Measurements from ENCODE around the gene PDE3A. TPM values are rescaled to one million over a fixed set of nuclear protein-coding genes. Genes with fewer than 3 reads are reported as not detected.
A peak's percentile ranks its signal among the peaks of the same experiment; 100 is the strongest.
"Not testable (repeated sequence)": the region's sequence is repeated elsewhere in the genome, so short reads cannot be mapped to it uniquely, and the experiment has no call there.

The PDE3A gene
- total and polyA plus RNA-seq, 7 donors = 0.53 to 4.1 (median 2.1) TPM

DNA sequence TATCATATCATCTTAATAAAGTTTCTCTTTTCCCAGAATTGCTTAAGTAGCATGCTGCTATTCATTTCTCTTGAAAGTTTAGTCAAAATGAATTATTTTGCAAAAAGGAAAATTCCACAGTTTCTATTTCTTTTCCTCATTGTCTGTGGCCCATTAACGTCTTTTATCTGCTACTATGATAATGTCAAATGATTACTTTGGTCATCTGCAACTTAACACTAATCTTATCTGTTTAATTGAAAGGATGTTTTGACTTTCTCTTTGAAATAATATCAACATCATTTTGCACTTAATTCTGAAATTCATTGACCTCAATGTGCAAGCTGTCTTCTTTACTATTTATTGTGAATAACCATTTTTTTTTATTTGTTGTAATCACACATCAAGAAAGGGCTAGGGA is 180.3 kb downstream of the PDE3A start:
- TF ChIP-seq CTCF (IDR thresholded peaks at IDR 0.05) = no peak
- no peak for ATAC-seq
- WGBS, 3 donors = 52 to 58% (median 53%) methylated on average over 1 of the region's 1 CpG
- Histone ChIP-seq H3K4me1 (no peaks in the 10 kb centered on the region), H3K27ac (no peak overlapping the region), H3K9me3 (no peaks in the 10 kb centered on the region), H3K4me3 (no peak overlapping the region), H3K27me3 (ENCODE audit: insufficient read depth in 3 of 3, low read length in 2 of 3) (no peaks in the 10 kb centered on the region), H3K36me3 (ENCODE audit: insufficient read depth in 1 of 2, low read depth in 1 of 2) (no peaks in the 10 kb centered on the region)
- no peak for DNase-seq
- intact Hi-C loops (cut with DNase I) = loop anchor here in 1 of 2 donors (10.0 kb wide), 1 partner anchor 84 kb away; no protein-coding TSS in a partner anchor

DNA sequence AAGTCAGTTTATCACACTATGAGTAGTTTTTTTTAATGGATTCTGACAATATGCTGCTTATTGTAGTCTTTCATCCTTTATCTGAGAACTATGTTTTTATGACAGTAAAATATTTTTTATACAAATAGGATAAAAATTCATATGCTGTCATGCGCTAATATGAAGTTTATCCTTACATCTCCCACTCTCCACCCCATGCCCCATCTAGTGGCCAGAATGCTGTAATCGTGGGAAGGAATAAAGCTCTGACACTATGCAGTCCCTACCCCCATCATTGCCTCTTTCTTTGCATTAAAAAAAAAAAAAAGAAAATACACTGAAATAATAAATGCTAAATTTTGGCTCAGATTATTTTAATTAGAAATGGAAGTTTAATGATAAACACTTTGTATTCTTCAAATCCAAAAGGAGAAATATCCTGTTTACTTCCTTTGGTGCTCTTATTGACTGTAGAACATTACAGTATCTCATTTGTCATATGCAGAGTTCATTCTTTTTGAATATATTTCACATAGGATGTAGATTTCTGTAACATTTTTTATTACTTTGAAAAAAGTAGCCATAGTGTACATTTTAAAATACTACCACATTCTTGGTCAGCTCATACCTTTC is 180.9 kb downstream of the PDE3A start:
- DNase-seq (no peak), ATAC-seq (peak in 2 of 4 donors; percentile 51 to 74)
- intact Hi-C loops (cut with DNase I) = loop anchor here in 1 of 2 donors (10.0 kb wide), 1 partner anchor 84 kb away; no protein-coding TSS in a partner anchor
- Histone ChIP-seq H3K9me3 (no peaks in the 10 kb centered on the region), H3K4me3 (no peak overlapping the region), H3K4me1 (no peaks in the 10 kb centered on the region), H3K36me3 (ENCODE audit: insufficient read depth in 1 of 2, low read depth in 1 of 2) (no peaks in the 10 kb centered on the region), H3K27ac (no peak overlapping the region), H3K27me3 (ENCODE audit: insufficient read depth in 3 of 3, low read length in 2 of 3) (no peaks in the 10 kb centered on the region)
- WGBS, 3 donors = 35 to 63% (median 57%) methylated on average over 2 of the region's 2 CpGs
- TF ChIP-seq CTCF (IDR thresholded peaks at IDR 0.05) = peak; percentile 47

GRCh38 chr12:20551742-20552442 is 183.6 kb downstream of the PDE3A start:
- peak in 1 of 2 donors; percentile 42 for DNase-seq
- H3K4me3 ChIP-seq; H3K27me3 ChIP-seq (ENCODE audit: insufficient read depth in 3 of 3, low read length in 2 of 3); intact Hi-C loops (cut with DNase I); H3K4me1 ChIP-seq; H3K27ac ChIP-seq; ATAC-seq; H3K36me3 ChIP-seq (ENCODE audit: insufficient read depth in 1 of 2, low read depth in 1 of 2); H3K9me3 ChIP-seq: not testable (repeated sequence)
- WGBS, 3 donors = 97 to 99% (median 98%) methylated on average over 43 to 48 of the region's 48 CpGs

GRCh38 chr12:20552586-20552985 is 184.2 kb downstream of the PDE3A start:
- WGBS, 3 donors = 91 to 98% (median 97%) methylated on average over 17 to 22 of the region's 23 CpGs
- ATAC-seq; H3K36me3 ChIP-seq (ENCODE audit: insufficient read depth in 1 of 2, low read depth in 1 of 2); H3K4me3 ChIP-seq; H3K27me3 ChIP-seq (ENCODE audit: insufficient read depth in 3 of 3, low read length in 2 of 3); H3K4me1 ChIP-seq; H3K9me3 ChIP-seq; H3K27ac ChIP-seq; intact Hi-C loops (cut with DNase I): not testable (repeated sequence)
- DNase-seq = peak in 1 of 2 donors; percentile 35

GRCh38 chr12:20555015-20555414 is 186.7 kb downstream of the PDE3A start:
- no peaks in the 10 kb centered on the region for H3K36me3 ChIP-seq (ENCODE audit: insufficient read depth in 1 of 2, low read depth in 1 of 2)
- DNase-seq (no peak), ATAC-seq (no peak)
- no peaks in the 10 kb centered on the region for H3K9me3 ChIP-seq
- H3K27me3 ChIP-seq (ENCODE audit: insufficient read depth in 3 of 3, low read length in 2 of 3) = no peaks in the 10 kb centered on the region
- no peaks in the 10 kb centered on the region for H3K4me1 ChIP-seq
- H3K27ac ChIP-seq = no peak overlapping the region
- WGBS, 3 donors = 96 to 98% (median 97%) methylated on average over 10 of the region's 10 CpGs
- no peak overlapping the region for H3K4me3 ChIP-seq
- intact Hi-C loops (cut with DNase I) = no loop called here
- TF ChIP-seq CTCF (IDR thresholded peaks at IDR 0.05) = no peak

Data from psoas muscle (tissue), 8 donors.